B cell (primary cell): Measurements from ENCODE around the gene SLK. TPM values are rescaled to one million over a fixed set of nuclear protein-coding genes. Genes with fewer than 3 reads are reported as not detected.

Experiments
- ATAC-seq: fragments of 200-7000 bp; cut with Tn5 transposase; one replicate; pipeline ENCODE4 v1.10.0; 2021; ENCODE audit warnings: low read depth, mild to moderate bottlenecking, moderate number of reproducible peaks, moderate library complexity
- CTCF ChIA-PET: fragments of 350-600 bp; sonication (Branson Sonifier 250); formaldehyde crosslinking; loops from one replicate; lab custom pipeline; 2021; ENCODE audit warnings: antibody characterized with exemption, inconsistent platforms; lab: Charles Lee
- POLR2A ChIA-PET: fragments of 350-600 bp; sonication (Branson Sonifier 250); formaldehyde crosslinking; loops from one replicate; lab custom pipeline; 2021; ENCODE audit warnings: antibody characterized with exemption; lab: Charles Lee
- DNase-seq: peaks from one replicate; pipeline ENCODE4 v3.0.0; 2013
- H2AFZ ChIP-seq: 2 replicates; pipeline ENCODE4 v1.6.1; 2012; ENCODE audit warnings: mild to moderate bottlenecking, low read depth, low read length; ENCODE audit not compliant: insufficient read depth, poor library complexity, severe bottlenecking
- H3K27ac ChIP-seq, 2 donors: 1 replicate in 1 of 2; 2 replicates in 1 of 2; pipeline ENCODE4 v1.5.1; 2012 to 2013; ENCODE audit warnings: low read length in 2 of 2, mild to moderate bottlenecking in 2 of 2, moderate library complexity in 1 of 2
- H3K27me3 ChIP-seq, 4 experiments: fragments of 200-600 bp in 1 of 4; sonication (generic) in 1 of 4; replicated peaks in 1 of 4; 1 replicate in 2 of 4; 2 replicates in 2 of 4; pipeline versions ENCODE4 v1.6.1 to v1.7.0; 2013 to 2016; ENCODE audit warnings: low read length in 3 of 4, mild to moderate bottlenecking in 2 of 4, mixed read lengths in 1 of 4, moderate library complexity in 1 of 4; ENCODE audit not compliant: insufficient read depth in 4 of 4, control insufficient read depth in 3 of 4; ENCODE audit errors: control extremely low read depth in 1 of 4
- H3K36me3 ChIP-seq, 2 experiments: replicated peaks in 1 of 2; 1 replicate in 1 of 2; 2 replicates in 1 of 2; pipeline versions ENCODE4 v1.6.1 to v1.7.1; 2013; ENCODE audit warnings: low read length in 1 of 2; ENCODE audit not compliant: insufficient read depth in 2 of 2, control insufficient read depth in 1 of 2; ENCODE audit errors: control extremely low read depth in 1 of 2, extremely low read depth in 1 of 2
- H3K4me1 ChIP-seq, 2 donors: fragments of 200-600 bp in 1 of 2; sonication (generic) in 1 of 2; 1 replicate in 1 of 2; 2 replicates in 1 of 2; pipeline versions ENCODE4 v1.5.1 to v1.6.1; 2013 to 2017; ENCODE audit warnings: low read length in 2 of 2; ENCODE audit not compliant: control insufficient read depth in 2 of 2, insufficient read depth in 2 of 2
- H3K4me2 ChIP-seq: replicated peaks from 2 replicates; pipeline ENCODE3; 2012; ENCODE audit warnings: mild to moderate bottlenecking, low read depth, low read length; ENCODE audit not compliant: poor library complexity, severe bottlenecking
- H3K4me3 ChIP-seq, 5 experiments: fragments of 200-600 bp in 1 of 5; sonication (generic) in 1 of 5; 1 replicate in 3 of 5; 2 replicates in 2 of 5; pipeline versions ENCODE4 v1.5.1 to v1.7.0; 2011 to 2016; ENCODE audit warnings: low read length in 4 of 5, mild to moderate bottlenecking in 4 of 5, low read depth in 2 of 5, control low read depth in 1 of 5, moderate library complexity in 1 of 5; ENCODE audit not compliant: insufficient read depth in 1 of 5; ENCODE audit errors: control extremely low read depth in 1 of 5, extremely low read depth in 1 of 5
- H3K79me2 ChIP-seq: fragments of 200-600 bp; sonication (generic); one replicate; pipeline ENCODE4 v1.6.0; 2016; ENCODE audit warnings: low read length; ENCODE audit not compliant: control insufficient read depth, insufficient read depth
- H3K9ac ChIP-seq: fragments of 200-600 bp; sonication (generic); 2 replicates; pipeline ENCODE4 v1.6.1; 2017; ENCODE audit warnings: mild to moderate bottlenecking, low read length, moderate library complexity
- H3K9me3 ChIP-seq, 3 donors: one replicate each; pipeline versions ENCODE4 v1.6.1 to v1.7.1; 2013; ENCODE audit warnings: low read length in 2 of 3; ENCODE audit not compliant: control insufficient read depth in 2 of 3, insufficient read depth in 1 of 3; ENCODE audit errors: control extremely low read depth in 1 of 3
- H4K20me1 ChIP-seq: 2 replicates; pipeline ENCODE4 v1.6.0; 2012; ENCODE audit warnings: mild to moderate bottlenecking, low read length; ENCODE audit not compliant: insufficient read depth, control insufficient read depth, poor library complexity, severe bottlenecking
- H3K27ac Mint-ChIP-seq: one replicate; pipeline ENCODE4 v1.8.0; 2021; ENCODE audit warnings: mixed read lengths
- H3K27me3 Mint-ChIP-seq: one replicate; pipeline ENCODE4 v1.8.0; 2021; ENCODE audit warnings: mixed read lengths
- H3K4me1 Mint-ChIP-seq: one replicate; pipeline ENCODE4 v1.8.0; 2021; ENCODE audit warnings: mixed read lengths
- H3K4me3 Mint-ChIP-seq: one replicate; pipeline ENCODE4 v1.8.0; 2021; ENCODE audit warnings: mixed read lengths
- H3K9me3 Mint-ChIP-seq: one replicate; pipeline ENCODE4 v1.8.0; 2022; ENCODE audit warnings: mixed read lengths; ENCODE audit not compliant: insufficient read depth
- EZH2 ChIP-seq: IDR thresholded peaks from 2 replicates; pipeline ENCODE4 v1.6.1; 2012; ENCODE audit warnings: borderline replicate concordance, low read depth, mild to moderate bottlenecking, moderate library complexity, low read length; ENCODE audit not compliant: insufficient read depth, poor library complexity, severe bottlenecking
- WGBS: methylation state at CpG from one replicate; pipeline ENCODE4 v1.1.5; 2013; ENCODE audit warnings: missing lambda C conversion rate; ENCODE audit not compliant: insufficient coverage; 5-methylcytosine and 5-hydroxymethylcytosine counted together
- intact Hi-C: fragments of 100-400 bp; cut with micrococcal nuclease; formaldehyde crosslinking; loops from one replicate; pipeline ENCODE4 v1.10.0; 2022
- polyA plus RNA-seq: library from polyadenylated mRNA; depleted of rRNA; stranded (reverse); fragments of >200 nt; gene quantifications from 2 replicates; pipeline ENCODE4 v1.2.3, GENCODE V29; 2012
- total RNA-seq, 2 donors: library from RNA; stranded (reverse); fragments of 120-200 nt in 1 of 2; gene quantifications; 1 replicate in 1 of 2; 2 replicates in 1 of 2; pipeline versions ENCODE4 v1.2.3 to v1.2.4, GENCODE V29; 2013 to 2022
- TF ChIP-seq, protein P1 (sequence below): fragments of 200-600 bp; IDR thresholded peaks from one replicate; pipeline ENCODE4 v1.8.0; 2022; ENCODE audit warnings: antibody characterized with exemption, mild to moderate bottlenecking

Gene SLK
- total and polyA plus RNA-seq, 2 donors (not counting 1 experiment from before 2014, with no cell fraction given) = 2.9 to 24.5 TPM

DNA sequence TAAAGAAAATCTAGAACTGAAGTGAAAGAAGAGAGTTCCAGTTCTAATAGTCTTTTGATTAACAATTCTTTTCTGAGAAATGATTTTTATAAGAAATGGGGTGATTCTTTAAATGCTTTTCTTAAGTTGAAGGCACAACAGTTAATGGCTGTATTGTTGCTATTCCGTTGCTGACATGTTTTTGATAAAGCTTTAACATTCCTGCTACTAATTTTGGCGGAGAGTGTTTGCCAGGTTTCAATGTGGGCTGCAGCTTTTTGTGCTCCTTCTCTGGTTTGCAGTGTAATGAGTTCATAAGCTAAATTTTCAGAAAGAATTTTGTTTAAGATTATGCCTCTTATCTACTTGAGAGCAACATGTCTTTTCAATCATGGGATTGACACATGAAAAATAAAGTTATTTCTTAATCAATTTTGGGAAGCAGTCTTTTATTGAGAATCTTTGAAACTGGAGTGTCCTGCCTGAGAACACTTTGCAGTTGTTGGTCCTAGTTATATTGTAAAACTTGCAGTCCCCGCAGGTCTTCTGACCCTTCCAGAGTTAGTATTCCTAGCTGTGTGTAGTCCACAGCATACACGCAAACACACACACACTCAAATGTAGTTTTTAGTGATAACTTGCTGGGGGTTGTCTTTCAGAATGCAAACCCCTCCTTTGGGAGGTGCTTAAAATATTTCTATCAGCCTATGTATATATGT, 62.0 kb downstream of the SLK start:
- Histone ChIP-seq H3K4me1 (no peaks in the 10 kb centered on the region), H3K27me3 (no peaks in the 10 kb centered on the region), H3K4me3 (no peak overlapping the region), H3K36me3 (peaks cover 6 to 26% of the 10 kb centered on the region in 2 experiments), H3K9me3 (no peaks in the 10 kb centered on the region), H3K27ac (no peak overlapping the region), H3K4me2 (no peak overlapping the region), H3K79me2 (no peaks in the 10 kb centered on the region), H4K20me1 (no peaks in the 10 kb centered on the region), H2AFZ (no peak overlapping the region), H3K9ac (no peak overlapping the region)
- Mint-ChIP-seq H3K27me3 (no peaks in the 10 kb centered on the region), H3K4me3 (no peak overlapping the region), H3K9me3 (no peaks in the 10 kb centered on the region), H3K4me1 (no peaks in the 10 kb centered on the region), H3K27ac (no peak overlapping the region)
- ChIA-PET CTCF (interaction anchor here (0.7 to 1.5 kb wide), 5 partner anchors 10 to 246 kb away, joined by 3 to 4 read pairs (median 3); partner anchors contain the start of gene SFR1), POLR2A (no interaction called here)
- WGBS = 100% methylated on average over 2 of the region's 4 CpGs
- ATAC-seq = no peak
- intact Hi-C loops = no loop called here
- no peak for DNase-seq
- TF ChIP-seq, protein P1, sequence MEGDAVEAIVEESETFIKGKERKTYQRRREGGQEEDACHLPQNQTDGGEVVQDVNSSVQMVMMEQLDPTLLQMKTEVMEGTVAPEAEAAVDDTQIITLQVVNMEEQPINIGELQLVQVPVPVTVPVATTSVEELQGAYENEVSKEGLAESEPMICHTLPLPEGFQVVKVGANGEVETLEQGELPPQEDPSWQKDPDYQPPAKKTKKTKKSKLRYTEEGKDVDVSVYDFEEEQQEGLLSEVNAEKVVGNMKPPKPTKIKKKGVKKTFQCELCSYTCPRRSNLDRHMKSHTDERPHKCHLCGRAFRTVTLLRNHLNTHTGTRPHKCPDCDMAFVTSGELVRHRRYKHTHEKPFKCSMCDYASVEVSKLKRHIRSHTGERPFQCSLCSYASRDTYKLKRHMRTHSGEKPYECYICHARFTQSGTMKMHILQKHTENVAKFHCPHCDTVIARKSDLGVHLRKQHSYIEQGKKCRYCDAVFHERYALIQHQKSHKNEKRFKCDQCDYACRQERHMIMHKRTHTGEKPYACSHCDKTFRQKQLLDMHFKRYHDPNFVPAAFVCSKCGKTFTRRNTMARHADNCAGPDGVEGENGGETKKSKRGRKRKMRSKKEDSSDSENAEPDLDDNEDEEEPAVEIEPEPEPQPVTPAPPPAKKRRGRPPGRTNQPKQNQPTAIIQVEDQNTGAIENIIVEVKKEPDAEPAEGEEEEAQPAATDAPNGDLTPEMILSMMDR = no peak
- TF ChIP-seq EZH2 = no peak

DNA sequence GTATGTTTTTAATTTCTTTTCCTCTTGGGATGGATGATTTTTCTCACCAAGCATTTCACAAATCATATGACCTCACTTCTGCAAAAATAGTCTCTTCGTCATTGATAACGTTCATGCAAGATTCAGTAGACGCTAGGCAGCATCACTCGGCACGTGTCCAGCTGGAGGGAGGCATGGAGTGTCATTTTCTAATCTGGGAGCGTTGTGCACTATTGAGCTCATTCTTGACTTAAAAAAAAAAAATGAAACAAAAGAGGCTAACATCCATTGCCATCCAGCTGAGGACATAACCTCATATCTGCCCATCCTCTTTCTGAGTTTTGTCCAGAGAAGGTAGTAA, 62.6 kb downstream of the SLK start:
- H3K4me3 Mint-ChIP-seq = no peak overlapping the region
- no peak overlapping the region for H2AFZ ChIP-seq
- no peak overlapping the region for H3K9ac ChIP-seq
- H3K27ac Mint-ChIP-seq = no peak overlapping the region
- ATAC-seq = no peak
- ChIA-PET POLR2A (no interaction called here), CTCF (interaction anchor here (0.8 to 1.5 kb wide), 3 partner anchors 11 to 140 kb away, joined by 3 to 4 read pairs (median 3); no protein-coding TSS in a partner anchor)
- DNase-seq = no peak
- no peaks in the 10 kb centered on the region for H4K20me1 ChIP-seq
- no peaks in the 10 kb centered on the region for H3K9me3 ChIP-seq
- no peaks in the 10 kb centered on the region for H3K79me2 ChIP-seq
- no peaks in the 10 kb centered on the region for H3K27me3 ChIP-seq
- no peak overlapping the region for H3K4me2 ChIP-seq
- no peaks in the 10 kb centered on the region for H3K27me3 Mint-ChIP-seq
- intact Hi-C loops = no loop called here
- no peaks in the 10 kb centered on the region for H3K4me1 ChIP-seq
- H3K27ac ChIP-seq = no peak overlapping the region
- H3K9me3 Mint-ChIP-seq = no peaks in the 10 kb centered on the region
- 97% methylated on average over 5 of the region's 6 CpGs for WGBS
- TF ChIP-seq, protein P1 = no peak
- no peak for TF ChIP-seq EZH2
- H3K36me3 ChIP-seq = peaks cover 6 to 21% of the 10 kb centered on the region in 2 experiments
- H3K4me1 Mint-ChIP-seq = no peaks in the 10 kb centered on the region
- H3K4me3 ChIP-seq = no peak overlapping the region
